ENCODE results near the gene STARD13. TPM values are rescaled to one million over a fixed set of nuclear protein-coding genes. Genes with fewer than 3 reads are reported as not detected.
A peak's percentile ranks its signal among the peaks of the same experiment; 100 is the strongest.

Gene STARD13
- total and polyA plus RNA-seq, 7 experiments from 2014 or later, result 0.30 to 1.1 (median 0.73) TPM; not detected in 2

- peaks cover 13 to 42% (median 17%) of the 10 kb centered on the region in 5 donors for H3K27me3 Mint-ChIP-seq
- Histone ChIP-seq H3K36me3 (ENCODE audit: control insufficient read depth in 2 of 3, insufficient read depth in 3 of 3, low read length in 3 of 3) (no peaks in the 10 kb centered on the region), H3K27me3 (ENCODE audit: control insufficient read depth in 2 of 2, insufficient read depth in 2 of 2, low read length in 2 of 2) (no peaks in the 10 kb centered on the region), H3K27ac (ENCODE audit: low read depth, low read length) (no peak overlapping the region), H3K4me3 (ENCODE audit: low read length) (no peak overlapping the region), H3K9me3 (ENCODE audit: control insufficient read depth in 2 of 3, low read length in 3 of 3) (no peaks in the 10 kb centered on the region), H3K4me1 (ENCODE audit: control insufficient read depth in 2 of 2, insufficient read depth in 2 of 2, low read length in 2 of 2) (no peaks in the 10 kb centered on the region)
- H3K4me3 Mint-ChIP-seq, result no peak overlapping the region
- DNase-seq (no peak), ATAC-seq (no peak)
- intact Hi-C loops (cut with micrococcal nuclease), result no loop called here
- ChIA-PET POLR2A (no interaction called here), CTCF (no interaction called here)
- H3K9me3 Mint-ChIP-seq, result peaks cover 0 to 2% (median 0%) of the 10 kb centered on the region in 11 donors
- H3K36me3 Mint-ChIP-seq, result no peaks in the 10 kb centered on the region
- no peaks in the 10 kb centered on the region for H3K4me1 Mint-ChIP-seq
- no peak overlapping the region for H3K27ac Mint-ChIP-seq
Measured at GRCh38 chr13:33278913-33279312, 6.6 kb downstream of the STARD13 start.

- Histone ChIP-seq H3K4me3 (ENCODE audit: low read length) (no peak overlapping the region), H3K9me3 (ENCODE audit: control insufficient read depth in 2 of 3, low read length in 3 of 3) (no peaks in the 10 kb centered on the region), H3K27me3 (ENCODE audit: control insufficient read depth in 2 of 2, insufficient read depth in 2 of 2, low read length in 2 of 2) (no peaks in the 10 kb centered on the region), H3K27ac (ENCODE audit: low read depth, low read length) (no peak overlapping the region), H3K36me3 (ENCODE audit: control insufficient read depth in 2 of 3, insufficient read depth in 3 of 3, low read length in 3 of 3) (no peaks in the 10 kb centered on the region), H3K4me1 (ENCODE audit: control insufficient read depth in 2 of 2, insufficient read depth in 2 of 2, low read length in 2 of 2) (no peaks in the 10 kb centered on the region)
- Mint-ChIP-seq H3K27me3 (peaks cover 11 to 35% (median 15%) of the 10 kb centered on the region in 5 donors), H3K27ac (peak overlapping the region in 1 of 9 donors; percentile 12), H3K4me1 (no peaks in the 10 kb centered on the region), H3K4me3 (no peak overlapping the region), H3K9me3 (peaks cover 0 to 2% (median 0%) of the 10 kb centered on the region in 11 donors), H3K36me3 (no peaks in the 10 kb centered on the region)
- no peak for ATAC-seq
- ChIA-PET CTCF (no interaction called here), POLR2A (no interaction called here)
- intact Hi-C loops (cut with micrococcal nuclease), result no loop called here
- DNase-seq, result no peak
Measured at GRCh38 chr13:33277946-33278345, 7.6 kb downstream of the STARD13 start.

GRCh38 chr13:33277037-33277740 lies 8.4 kb downstream of the STARD13 start:
- Histone ChIP-seq H3K27ac (ENCODE audit: low read depth, low read length) (no peak overlapping the region), H3K4me3 (ENCODE audit: low read length) (no peak overlapping the region), H3K36me3 (ENCODE audit: control insufficient read depth in 2 of 3, insufficient read depth in 3 of 3, low read length in 3 of 3) (no peaks in the 10 kb centered on the region), H3K9me3 (ENCODE audit: control insufficient read depth in 2 of 3, low read length in 3 of 3) (no peaks in the 10 kb centered on the region), H3K27me3 (ENCODE audit: control insufficient read depth in 2 of 2, insufficient read depth in 2 of 2, low read length in 2 of 2) (no peaks in the 10 kb centered on the region), H3K4me1 (ENCODE audit: control insufficient read depth in 2 of 2, insufficient read depth in 2 of 2, low read length in 2 of 2) (no peaks in the 10 kb centered on the region)
- Mint-ChIP-seq H3K27me3 (peaks cover 8 to 29% (median 13%) of the 10 kb centered on the region in 5 donors), H3K4me1 (no peaks in the 10 kb centered on the region), H3K9me3 (peaks cover 0 to 2% (median 0%) of the 10 kb centered on the region in 11 donors), H3K36me3 (no peaks in the 10 kb centered on the region), H3K27ac (no peak overlapping the region), H3K4me3 (no peak overlapping the region)
- ChIA-PET POLR2A (no interaction called here), CTCF (no interaction called here)
- ATAC-seq, result no peak
- intact Hi-C loops (cut with micrococcal nuclease), result no loop called here
- no peak for DNase-seq

- POLR2A ChIA-PET, result no interaction called here
- no peak for ATAC-seq
- no peak overlapping the region for H3K4me3 Mint-ChIP-seq
- Histone ChIP-seq H3K4me3 (ENCODE audit: low read length) (no peak overlapping the region), H3K9me3 (ENCODE audit: control insufficient read depth in 2 of 3, low read length in 3 of 3) (no peaks in the 10 kb centered on the region), H3K27ac (ENCODE audit: low read depth, low read length) (no peak overlapping the region), H3K36me3 (ENCODE audit: control insufficient read depth in 2 of 3, insufficient read depth in 3 of 3, low read length in 3 of 3) (no peaks in the 10 kb centered on the region), H3K27me3 (ENCODE audit: control insufficient read depth in 2 of 2, insufficient read depth in 2 of 2, low read length in 2 of 2) (no peaks in the 10 kb centered on the region), H3K4me1 (ENCODE audit: control insufficient read depth in 2 of 2, insufficient read depth in 2 of 2, low read length in 2 of 2) (no peaks in the 10 kb centered on the region)
- CTCF ChIA-PET, result no interaction called here
- intact Hi-C loops (cut with micrococcal nuclease), result no loop called here
- H3K9me3 Mint-ChIP-seq, result peaks cover 0 to 2% (median 0%) of the 10 kb centered on the region in 11 donors
- H3K4me1 Mint-ChIP-seq, result no peaks in the 10 kb centered on the region
- no peak overlapping the region for H3K27ac Mint-ChIP-seq
- no peak for DNase-seq
- no peaks in the 10 kb centered on the region for H3K36me3 Mint-ChIP-seq
- H3K27me3 Mint-ChIP-seq, result peaks cover 2 to 22% (median 7%) of the 10 kb centered on the region in 5 donors
Measured at GRCh38 chr13:33276570-33276969, 9.0 kb downstream of the STARD13 start.

GRCh38 chr13:33275916-33276315 lies 9.6 kb downstream of the STARD13 start:
- Mint-ChIP-seq H3K36me3 (no peaks in the 10 kb centered on the region), H3K4me3 (no peak overlapping the region), H3K9me3 (peaks cover 0 to 2% (median 0%) of the 10 kb centered on the region in 11 donors), H3K4me1 (no peaks in the 10 kb centered on the region), H3K27ac (no peak overlapping the region), H3K27me3 (peaks cover 0 to 20% (median 8%) of the 10 kb centered on the region in 5 donors)
- Histone ChIP-seq H3K27me3 (ENCODE audit: control insufficient read depth in 2 of 2, insufficient read depth in 2 of 2, low read length in 2 of 2) (no peaks in the 10 kb centered on the region), H3K27ac (ENCODE audit: low read depth, low read length) (no peak overlapping the region), H3K4me3 (ENCODE audit: low read length) (no peak overlapping the region), H3K9me3 (ENCODE audit: control insufficient read depth in 2 of 3, low read length in 3 of 3) (no peaks in the 10 kb centered on the region), H3K36me3 (ENCODE audit: control insufficient read depth in 2 of 3, insufficient read depth in 3 of 3, low read length in 3 of 3) (no peaks in the 10 kb centered on the region), H3K4me1 (ENCODE audit: control insufficient read depth in 2 of 2, insufficient read depth in 2 of 2, low read length in 2 of 2) (no peaks in the 10 kb centered on the region)
- intact Hi-C loops (cut with micrococcal nuclease), result no loop called here
- ATAC-seq (no peak), DNase-seq (no peak)
- ChIA-PET POLR2A (no interaction called here), CTCF (no interaction called here)

- Histone ChIP-seq H3K4me1 (ENCODE audit: control insufficient read depth in 2 of 2, insufficient read depth in 2 of 2, low read length in 2 of 2) (no peaks in the 10 kb centered on the region), H3K9me3 (ENCODE audit: control insufficient read depth in 2 of 3, low read length in 3 of 3) (no peaks in the 10 kb centered on the region), H3K27me3 (ENCODE audit: control insufficient read depth in 2 of 2, insufficient read depth in 2 of 2, low read length in 2 of 2) (no peaks in the 10 kb centered on the region), H3K4me3 (ENCODE audit: low read length) (no peak overlapping the region), H3K36me3 (ENCODE audit: control insufficient read depth in 2 of 3, insufficient read depth in 3 of 3, low read length in 3 of 3) (no peaks in the 10 kb centered on the region), H3K27ac (ENCODE audit: low read depth, low read length) (no peak overlapping the region)
- Mint-ChIP-seq H3K36me3 (no peaks in the 10 kb centered on the region), H3K27me3 (peaks cover 0 to 12% (median 8%) of the 10 kb centered on the region in 5 donors), H3K4me3 (no peak overlapping the region), H3K27ac (no peak overlapping the region), H3K9me3 (peaks cover 0 to 2% (median 0%) of the 10 kb centered on the region in 11 donors), H3K4me1 (no peaks in the 10 kb centered on the region)
- CTCF ChIA-PET, result no interaction called here
- intact Hi-C loops (cut with micrococcal nuclease), result no loop called here
- no peak for DNase-seq
- no peak for ATAC-seq
- POLR2A ChIA-PET, result no interaction called here
Measured at GRCh38 chr13:33274264-33274663, 11.3 kb downstream of the STARD13 start.

GRCh38 chr13:33272531-33273124 lies 12.9 kb downstream of the STARD13 start:
- Mint-ChIP-seq H3K27me3 (peaks cover 0 to 12% (median 9%) of the 10 kb centered on the region in 5 donors), H3K27ac (no peak overlapping the region), H3K4me1 (no peaks in the 10 kb centered on the region), H3K9me3 (peaks cover 0 to 2% (median 0%) of the 10 kb centered on the region in 11 donors), H3K36me3 (no peaks in the 10 kb centered on the region), H3K4me3 (no peak overlapping the region)
- POLR2A ChIA-PET, result no interaction called here
- Histone ChIP-seq H3K9me3 (ENCODE audit: control insufficient read depth in 2 of 3, low read length in 3 of 3) (no peaks in the 10 kb centered on the region), H3K36me3 (ENCODE audit: control insufficient read depth in 2 of 3, insufficient read depth in 3 of 3, low read length in 3 of 3) (no peaks in the 10 kb centered on the region), H3K27ac (ENCODE audit: low read depth, low read length) (no peak overlapping the region), H3K27me3 (ENCODE audit: control insufficient read depth in 2 of 2, insufficient read depth in 2 of 2, low read length in 2 of 2) (no peaks in the 10 kb centered on the region), H3K4me3 (ENCODE audit: low read length) (no peak overlapping the region), H3K4me1 (ENCODE audit: control insufficient read depth in 2 of 2, insufficient read depth in 2 of 2, low read length in 2 of 2) (no peaks in the 10 kb centered on the region)
- intact Hi-C loops (cut with micrococcal nuclease), result no loop called here
- CTCF ChIA-PET, result interaction anchor here (0.5 kb wide), 1 partner anchor 1738 kb away, joined by 3 read pairs; no protein-coding TSS in a partner anchor
- no peak for DNase-seq
- no peak for ATAC-seq

Measured in naive thymus-derived CD4-positive, alpha-beta T cell (primary cell).